Chondrocyte (in vitro differentiated cells): ENCODE measurements around the gene OCRL. TPM values are rescaled to one million over a fixed set of nuclear protein-coding genes. Genes with fewer than 3 reads are reported as not detected.
A peak's percentile ranks its signal among the peaks of the same experiment; 100 is the strongest.

ENCODE experiments used
- DNase-seq: peaks from one replicate; pipeline ENCODE4 v3.0.0; 2021; ENCODE audit warnings: mixed read lengths, low spot score
- H3K27ac Mint-ChIP-seq: one replicate; pipeline ENCODE4 v1.8.0; 2021; ENCODE audit warnings: mild to moderate bottlenecking, moderate library complexity, mixed read lengths; ENCODE audit not compliant: unreplicated experiment
- H3K27me3 Mint-ChIP-seq: 2 replicates; pipeline ENCODE4 v1.8.0; 2021; ENCODE audit warnings: low read depth, mixed read lengths
- H3K36me3 Mint-ChIP-seq: 2 replicates; pipeline ENCODE4 v1.8.0; 2021; ENCODE audit warnings: low read depth, mixed read lengths
- H3K4me1 Mint-ChIP-seq: 2 replicates; pipeline ENCODE4 v1.8.0; 2021; ENCODE audit warnings: low read depth, mild to moderate bottlenecking, mixed read lengths
- H3K4me3 Mint-ChIP-seq: one replicate; pipeline ENCODE4 v1.8.0; 2021; ENCODE audit warnings: mild to moderate bottlenecking, moderate library complexity, mixed read lengths; ENCODE audit not compliant: unreplicated experiment
- H3K9me3 Mint-ChIP-seq: 2 replicates; pipeline ENCODE4 v1.8.0; 2021; ENCODE audit warnings: low read depth, mixed read lengths
- CTCF ChIP-seq: fragments of 200-600 bp; sonication (generic); IDR thresholded peaks from 2 replicates; pipeline ENCODE4 v1.5.0; 2021; ENCODE audit warnings: antibody characterized with exemption, mild to moderate bottlenecking, moderate library complexity
- long read RNA-seq: library from polyadenylated mRNA; stranded (forward); transcript quantifications from one replicate; pipeline ENCODE4 v2.0.0, GENCODE V29; 2021
- total RNA-seq: library from RNA; stranded (reverse); gene quantifications from 3 replicates; pipeline ENCODE4 v1.2.1, GENCODE V29; 2021

The OCRL gene
- total RNA-seq: 56.0 to 61.0 TPM (median 58.9 TPM) in 3 replicates
- long read RNA-seq, full-length matches to known transcripts: 23 of 38 reads
- long read RNA-seq, partial matches to known transcripts: 11 of 38 reads
- long read RNA-seq, other reads (novel, unspliced or antisense): 4 of 38 reads

GRCh38 chrX:129540068-129540653 is at the start of gene OCRL:
Gene OCRL, plus strand, starts transcription at chrX:129540259. Its CDS starts 181 bp downstream, at chrX:129540440.
- H3K4me1 Mint-ChIP-seq: peaks cover 19% of the 10 kb centered on the region
- no peaks in the 10 kb centered on the region for H3K27me3 Mint-ChIP-seq
- peak; percentile 86 for TF ChIP-seq CTCF
- H3K9me3 Mint-ChIP-seq: no peaks in the 10 kb centered on the region
- peak within 1 kb of the TSS; percentile 76 for H3K4me3 Mint-ChIP-seq
- peaks cover 3% of the 10 kb centered on the region for H3K36me3 Mint-ChIP-seq
- peak; percentile 94 for DNase-seq
- peak within 1 kb of the TSS; percentile 71 for H3K27ac Mint-ChIP-seq

GRCh38 chrX:129490330-129490729 is 49.7 kb upstream of the OCRL start:
- no peak for TF ChIP-seq CTCF
- no peak for DNase-seq
- H3K27ac Mint-ChIP-seq: no peak overlapping the region
- H3K4me1 Mint-ChIP-seq: no peaks in the 10 kb centered on the region
- no peaks in the 10 kb centered on the region for H3K9me3 Mint-ChIP-seq
- H3K36me3 Mint-ChIP-seq: peaks cover 35% of the 10 kb centered on the region
- no peaks in the 10 kb centered on the region for H3K27me3 Mint-ChIP-seq
- H3K4me3 Mint-ChIP-seq: no peak overlapping the region

GRCh38 chrX:129493643-129494042 is 46.4 kb upstream of the OCRL start:
- Mint-ChIP-seq H3K27me3 (no peaks in the 10 kb centered on the region), H3K36me3 (peaks cover 31% of the 10 kb centered on the region), H3K4me3 (no peak overlapping the region), H3K27ac (peak overlapping the region; percentile 0), H3K9me3 (no peaks in the 10 kb centered on the region), H3K4me1 (peaks cover 19% of the 10 kb centered on the region)
- no peak for DNase-seq
- TF ChIP-seq CTCF: no peak

GRCh38 chrX:129494887-129495286 is 45.2 kb upstream of the OCRL start:
- Mint-ChIP-seq H3K36me3 (peaks cover 32% of the 10 kb centered on the region), H3K4me3 (no peak overlapping the region), H3K27ac (no peak overlapping the region), H3K27me3 (no peaks in the 10 kb centered on the region), H3K4me1 (peaks cover 19% of the 10 kb centered on the region), H3K9me3 (no peaks in the 10 kb centered on the region)
- no peak for DNase-seq
- no peak for TF ChIP-seq CTCF

- peak overlapping the region; percentile 76 for H3K27ac Mint-ChIP-seq
- no peak for DNase-seq
- H3K4me1 Mint-ChIP-seq: peaks cover 19% of the 10 kb centered on the region
- no peaks in the 10 kb centered on the region for H3K27me3 Mint-ChIP-seq
- H3K9me3 Mint-ChIP-seq: no peaks in the 10 kb centered on the region
- no peak for TF ChIP-seq CTCF
- peaks cover 28% of the 10 kb centered on the region for H3K36me3 Mint-ChIP-seq
- no peak overlapping the region for H3K4me3 Mint-ChIP-seq
Observed at GRCh38 chrX:129495900-129496299, 44.2 kb upstream of the OCRL start.
